Smooth muscle cell (in vitro differentiated cells): ENCODE data around the gene HES1. TPM values are rescaled to one million over a fixed set of nuclear protein-coding genes. Genes with fewer than 3 reads are reported as not detected.

Experiments
- DNase-seq: peaks from one replicate; lab custom pipeline; 2025; ENCODE audit not compliant: unreplicated experiment; lab: John Stamatoyannopoulos, UW
- H2AFZ ChIP-seq: fragments of 200-600 bp; sonication (generic); 2 replicates; pipeline ENCODE4 v1.6.0; 2016; ENCODE audit warnings: antibody characterized with exemption, low read depth, mild to moderate bottlenecking
- H3F3A ChIP-seq: fragments of 200-600 bp; sonication (generic); 2 replicates; pipeline ENCODE4 v1.6.0; 2017; ENCODE audit warnings: antibody characterized with exemption, low read depth
- H3K27ac ChIP-seq: fragments of 200-600 bp; sonication (generic); 2 replicates; pipeline ENCODE4 v1.5.1; 2016; ENCODE audit warnings: low read depth, mild to moderate bottlenecking
- H3K27me3 ChIP-seq: fragments of 200-600 bp; sonication (generic); 2 replicates; pipeline ENCODE4 v1.6.1; 2016; ENCODE audit warnings: low read depth, mild to moderate bottlenecking
- H3K36me3 ChIP-seq: fragments of 200-600 bp; sonication (generic); 2 replicates; pipeline ENCODE4 v1.5.1; 2016; ENCODE audit warnings: low read depth
- H3K4me1 ChIP-seq: fragments of 200-600 bp; sonication (generic); 2 replicates; pipeline ENCODE4 v1.5.1; 2016; ENCODE audit warnings: low read depth
- H3K4me2 ChIP-seq: fragments of 200-600 bp; sonication (generic); 2 replicates; pipeline ENCODE4 v1.6.0; 2016; ENCODE audit warnings: mild to moderate bottlenecking
- H3K4me3 ChIP-seq: fragments of 200-600 bp; sonication (generic); 2 replicates; pipeline ENCODE4 v1.5.1; 2016; ENCODE audit warnings: mild to moderate bottlenecking
- H3K79me2 ChIP-seq: fragments of 200-600 bp; sonication (generic); 2 replicates; pipeline ENCODE4 v1.6.0; 2016; ENCODE audit warnings: low read depth, mild to moderate bottlenecking
- H3K9ac ChIP-seq: fragments of 200-600 bp; sonication (generic); 2 replicates; pipeline ENCODE4 v1.6.0; 2016; ENCODE audit warnings: low read depth
- H3K9me3 ChIP-seq: fragments of 200-600 bp; sonication (generic); replicated peaks from 2 replicates; pipeline ENCODE4 v1.5.1; 2016; ENCODE audit warnings: low read depth
- H4K20me1 ChIP-seq: fragments of 200-600 bp; sonication (generic); 2 replicates; pipeline ENCODE4 v1.6.0; 2016; ENCODE audit warnings: low read depth
- WGBS: methylation state at CpG from one replicate; pipeline ENCODE4 v1.1.7; 2016; ENCODE audit warnings: low lambda C conversion rate; 5-methylcytosine and 5-hydroxymethylcytosine counted together
- polyA plus RNA-seq: library from polyadenylated mRNA; unstranded; fragments of >200 nt; fragmentation: Nextera tagmentation; extraction: Ambion mirVana; gene quantifications from 2 replicates; pipeline ENCODE4 v1.2.1, GENCODE V29; 2016
- total RNA-seq: library from RNA; depleted of rRNA; stranded (reverse); fragments of >200 nt; gene quantifications from 2 replicates; pipeline ENCODE4 v1.2.3, GENCODE V29; 2014
- TF ChIP-seq, protein P1 (sequence below): fragments of 200-600 bp; sonication (generic); IDR thresholded peaks from 2 replicates; pipeline ENCODE4 v1.5.1; 2017; ENCODE audit warnings: borderline replicate concordance, mild to moderate bottlenecking, antibody characterized with exemption; ENCODE audit not compliant: insufficient read depth, poor library complexity, severe bottlenecking

The HES1 gene
- total and polyA plus RNA-seq, 2 experiments from 2014 or later, result 59.9 to 69.5 TPM

DNA sequence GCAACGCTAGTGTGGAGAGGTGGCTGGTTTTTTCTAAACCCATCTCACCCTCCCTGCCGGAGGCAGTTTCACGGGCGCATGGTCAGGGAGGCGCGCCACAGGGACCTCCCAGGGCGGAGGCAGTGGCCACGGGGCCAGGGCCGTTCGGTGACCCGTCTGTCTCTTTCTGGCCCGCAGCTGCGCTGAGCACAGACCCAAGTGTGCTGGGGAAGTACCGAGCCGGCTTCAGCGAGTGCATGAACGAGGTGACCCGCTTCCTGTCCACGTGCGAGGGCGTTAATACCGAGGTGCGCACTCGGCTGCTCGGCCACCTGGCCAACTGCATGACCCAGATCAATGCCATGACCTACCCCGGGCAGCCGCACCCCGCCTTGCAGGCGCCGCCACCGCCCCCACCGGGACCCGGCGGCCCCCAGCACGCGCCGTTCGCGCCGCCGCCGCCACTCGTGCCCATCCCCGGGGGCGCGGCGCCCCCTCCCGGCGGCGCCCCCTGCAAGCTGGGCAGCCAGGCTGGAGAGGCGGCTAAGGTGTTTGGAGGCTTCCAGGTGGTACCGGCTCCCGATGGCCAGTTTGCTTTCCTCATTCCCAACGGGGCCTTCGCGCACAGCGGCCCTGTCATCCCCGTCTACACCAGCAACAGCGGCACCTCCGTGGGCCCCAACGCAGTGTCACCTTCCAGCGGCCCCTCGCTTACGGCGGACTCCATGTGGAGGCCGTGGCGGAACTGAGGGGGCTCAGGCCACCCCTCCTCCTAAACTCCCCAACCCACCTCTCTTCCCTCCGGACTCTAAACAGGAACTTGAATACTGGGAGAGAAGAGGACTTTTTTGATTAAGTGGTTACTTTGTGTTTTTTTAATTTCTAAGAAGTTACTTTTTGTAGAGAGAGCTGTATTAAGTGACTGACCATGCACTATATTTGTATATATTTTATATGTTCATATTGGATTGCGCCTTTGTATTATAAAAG, 1.8 kb downstream of the HES1 start:
- Histone ChIP-seq H3K4me3 (peak overlapping the region; percentile 83), H3K9ac (peak overlapping the region; percentile 76), H4K20me1 (peaks cover 20% of the 10 kb centered on the region), H3K4me1 (peaks cover 51% of the 10 kb centered on the region), H3K36me3 (no peaks in the 10 kb centered on the region), H3K27ac (peak overlapping the region; percentile 90), H3K27me3 (no peaks in the 10 kb centered on the region), H3K4me2 (peak overlapping the region; percentile 91), H3F3A (peaks cover 46% of the 10 kb centered on the region), H3K79me2 (peaks cover 12% of the 10 kb centered on the region), H3K9me3 (no peaks in the 10 kb centered on the region), H2AFZ (no peak overlapping the region)
- TF ChIP-seq, protein P1, sequence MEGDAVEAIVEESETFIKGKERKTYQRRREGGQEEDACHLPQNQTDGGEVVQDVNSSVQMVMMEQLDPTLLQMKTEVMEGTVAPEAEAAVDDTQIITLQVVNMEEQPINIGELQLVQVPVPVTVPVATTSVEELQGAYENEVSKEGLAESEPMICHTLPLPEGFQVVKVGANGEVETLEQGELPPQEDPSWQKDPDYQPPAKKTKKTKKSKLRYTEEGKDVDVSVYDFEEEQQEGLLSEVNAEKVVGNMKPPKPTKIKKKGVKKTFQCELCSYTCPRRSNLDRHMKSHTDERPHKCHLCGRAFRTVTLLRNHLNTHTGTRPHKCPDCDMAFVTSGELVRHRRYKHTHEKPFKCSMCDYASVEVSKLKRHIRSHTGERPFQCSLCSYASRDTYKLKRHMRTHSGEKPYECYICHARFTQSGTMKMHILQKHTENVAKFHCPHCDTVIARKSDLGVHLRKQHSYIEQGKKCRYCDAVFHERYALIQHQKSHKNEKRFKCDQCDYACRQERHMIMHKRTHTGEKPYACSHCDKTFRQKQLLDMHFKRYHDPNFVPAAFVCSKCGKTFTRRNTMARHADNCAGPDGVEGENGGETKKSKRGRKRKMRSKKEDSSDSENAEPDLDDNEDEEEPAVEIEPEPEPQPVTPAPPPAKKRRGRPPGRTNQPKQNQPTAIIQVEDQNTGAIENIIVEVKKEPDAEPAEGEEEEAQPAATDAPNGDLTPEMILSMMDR, result peak; percentile 48
- 2% methylated on average over 64 of the region's 69 CpGs for WGBS
- DNase-seq, result no peak

DNA sequence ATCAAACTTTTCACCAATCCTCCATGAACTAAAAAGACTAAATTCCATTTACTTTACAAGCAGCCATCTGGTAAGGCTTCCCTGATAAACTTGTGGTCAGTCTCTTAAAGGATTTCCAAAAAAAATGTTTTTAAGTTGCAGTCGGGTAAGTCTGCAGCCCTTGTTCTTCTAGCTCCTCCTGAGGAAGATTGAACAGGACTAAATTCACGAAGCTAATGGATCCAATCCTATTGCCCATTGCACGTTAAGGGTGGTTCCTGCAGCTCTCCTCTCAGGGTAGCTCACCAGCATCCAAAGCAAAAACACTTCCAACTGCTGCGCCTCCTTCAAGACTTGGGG, 2.8 kb downstream of the HES1 start:
- no peaks in the 10 kb centered on the region for H3K27me3 ChIP-seq
- TF ChIP-seq, protein P1, result no peak
- peak overlapping the region; percentile 83 for H3K4me3 ChIP-seq
- peaks cover 46% of the 10 kb centered on the region for H3F3A ChIP-seq
- no peaks in the 10 kb centered on the region for H3K36me3 ChIP-seq
- H3K79me2 ChIP-seq, result peaks cover 12% of the 10 kb centered on the region
- H3K4me1 ChIP-seq, result peaks cover 45% of the 10 kb centered on the region
- peak overlapping the region; percentile 91 for H3K4me2 ChIP-seq
- H3K27ac ChIP-seq, result peak overlapping the region; percentile 90
- no peaks in the 10 kb centered on the region for H3K9me3 ChIP-seq
- WGBS, result 10% methylated on average over 4 of the region's 4 CpGs
- no peak overlapping the region for H2AFZ ChIP-seq
- peak overlapping the region; percentile 76 for H3K9ac ChIP-seq
- peaks cover 20% of the 10 kb centered on the region for H4K20me1 ChIP-seq
- no peak for DNase-seq

DNA sequence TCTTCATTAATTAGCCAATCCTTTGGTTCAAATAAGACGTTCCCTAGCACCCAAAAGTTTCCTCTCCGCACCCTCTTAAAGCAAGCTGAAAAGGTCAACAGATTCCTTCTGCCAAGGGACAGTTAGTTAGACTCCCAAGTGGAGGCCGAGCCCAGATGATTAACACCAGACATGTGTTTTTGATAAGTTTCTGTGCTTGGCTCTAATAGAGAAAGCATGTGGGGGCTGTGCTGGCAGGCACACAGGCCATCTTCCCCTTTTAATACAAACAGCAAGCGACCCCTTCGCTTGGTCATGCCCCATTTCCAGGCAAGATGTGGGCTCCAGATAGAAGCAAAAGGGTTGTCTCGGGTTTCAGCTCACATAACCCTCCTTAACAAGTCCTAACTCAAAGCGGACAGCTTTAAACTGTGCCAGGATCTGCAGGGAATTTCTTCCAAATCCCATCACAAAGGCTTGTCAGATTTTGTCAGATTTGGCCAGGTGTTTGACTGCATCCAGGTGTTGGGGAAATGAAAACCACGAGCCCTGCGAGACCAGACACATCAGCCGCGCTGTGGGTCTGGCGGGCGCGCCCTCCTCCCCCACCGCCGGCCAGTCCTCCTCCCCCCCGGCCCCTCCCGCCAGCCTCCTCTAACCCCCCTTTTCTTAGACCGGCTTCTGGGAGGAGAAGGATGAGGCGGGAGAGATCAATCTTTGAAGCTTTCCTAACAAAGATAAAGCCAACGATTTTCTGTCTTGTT, 3.3 kb downstream of the HES1 start:
- H3F3A ChIP-seq, result peaks cover 46% of the 10 kb centered on the region
- H3K36me3 ChIP-seq, result no peaks in the 10 kb centered on the region
- no peaks in the 10 kb centered on the region for H3K27me3 ChIP-seq
- H3K4me3 ChIP-seq, result peak overlapping the region; percentile 83
- H3K9me3 ChIP-seq, result no peaks in the 10 kb centered on the region
- TF ChIP-seq, protein P1, result no peak
- peaks cover 12% of the 10 kb centered on the region for H3K79me2 ChIP-seq
- DNase-seq, result no peak
- H3K27ac ChIP-seq, result peak overlapping the region; percentile 90
- peaks cover 44% of the 10 kb centered on the region for H3K4me1 ChIP-seq
- H2AFZ ChIP-seq, result no peak overlapping the region
- no peak overlapping the region for H3K9ac ChIP-seq
- peaks cover 20% of the 10 kb centered on the region for H4K20me1 ChIP-seq
- WGBS, result under 1% methylated on average over 18 of the region's 21 CpGs
- peak overlapping the region; percentile 91 for H3K4me2 ChIP-seq
